ENCODE measurements around the gene PDE6B. TPM values are rescaled to one million over a fixed set of nuclear protein-coding genes. Genes with fewer than 3 reads are reported as not detected.

Gene PDE6B
- total and polyA plus RNA-seq, 2 of the 13 experiments (the other 11 are each of a cell fraction or from before 2014, with no cell fraction given): 0.38 to 0.40 TPM

GRCh38 chr4:705278-706082, 80.1 kb downstream of the PDE6B start, which contains the start of gene PCGF3 (continued):
- TF ChIP-seq PBX3 (CRISPR knock-in tag; IDR thresholded peaks at IDR 0.05; ENCODE audit: borderline replicate concordance): no peak
- TF ChIP-seq ZBTB49 (CRISPR knock-in tag; IDR thresholded peaks at IDR 0.05; ENCODE audit: borderline replicate concordance): no peak
- TF ChIP-seq MAX (IDR thresholded peaks at IDR 0.05): peak; percentile 60; the same call in 1 of the 2 replicates
- TF ChIP-seq FOXC1 (CRISPR knock-in tag; IDR thresholded peaks at IDR 0.05; ENCODE audit: borderline replicate concordance): no peak
- TF ChIP-seq SAP130 (CRISPR knock-in tag; IDR thresholded peaks at IDR 0.05; ENCODE audit: low read depth): peak; percentile 49
- TF ChIP-seq RBAK (CRISPR knock-in tag; IDR thresholded peaks at IDR 0.05): no peak
- TF ChIP-seq KLF11 (CRISPR knock-in tag; IDR thresholded peaks at IDR 0.05): no peak
- no peak for TF ChIP-seq GTF3A (CRISPR knock-in tag; conservative IDR thresholded peaks at IDR 0.05)
- no peak for TF ChIP-seq CREB1 (IDR thresholded peaks at IDR 0.05)
- TF ChIP-seq CREB1 (CRISPR knock-in tag; IDR thresholded peaks at IDR 0.05): no peak
- no peak for TF ChIP-seq FUBP1 (CRISPR knock-in tag; IDR thresholded peaks at IDR 0.05; ENCODE audit: borderline replicate concordance)
- no peak for TF ChIP-seq RXRA (CRISPR knock-in tag; IDR thresholded peaks at IDR 0.05)
- TF ChIP-seq ZBTB20 (CRISPR knock-in tag; IDR thresholded peaks at IDR 0.05; ENCODE audit: borderline replicate concordance, low read depth): no peak
- TF ChIP-seq ZNF33A (CRISPR knock-in tag; IDR thresholded peaks at IDR 0.05; ENCODE audit: borderline replicate concordance): no peak
- TF ChIP-seq ZNF614 (CRISPR knock-in tag; IDR thresholded peaks at IDR 0.05; ENCODE audit: borderline replicate concordance): no peak
- no peak for TF ChIP-seq ZNF207 (IDR thresholded peaks at IDR 0.05; ENCODE audit: borderline replicate concordance)
- TF ChIP-seq JUN (CRISPR knock-in tag; IDR thresholded peaks at IDR 0.05): no peak
- TF ChIP-seq ZSCAN31 (CRISPR knock-in tag; IDR thresholded peaks at IDR 0.05; ENCODE audit: low read depth): 0 out of 2 replicates have a peak, but pooled peaks have one; percentile 36
- no peak for TF ChIP-seq SNAI1 (CRISPR knock-in tag; IDR thresholded peaks at IDR 0.05; ENCODE audit: borderline replicate concordance)
- no peak for TF ChIP-seq TERF1 (CRISPR knock-in tag; IDR thresholded peaks at IDR 0.05)
